GM19438 (cell line): ENCODE results near the gene SPON2.

Source experiments
- ATAC-seq: cut with Tn5 transposase; IDR thresholded peaks from one replicate; pipeline ENCODE4 v1.9.1; 2021; ENCODE audit warnings: low read depth; ENCODE audit not compliant: unreplicated experiment

The SPON2 gene

DNA sequence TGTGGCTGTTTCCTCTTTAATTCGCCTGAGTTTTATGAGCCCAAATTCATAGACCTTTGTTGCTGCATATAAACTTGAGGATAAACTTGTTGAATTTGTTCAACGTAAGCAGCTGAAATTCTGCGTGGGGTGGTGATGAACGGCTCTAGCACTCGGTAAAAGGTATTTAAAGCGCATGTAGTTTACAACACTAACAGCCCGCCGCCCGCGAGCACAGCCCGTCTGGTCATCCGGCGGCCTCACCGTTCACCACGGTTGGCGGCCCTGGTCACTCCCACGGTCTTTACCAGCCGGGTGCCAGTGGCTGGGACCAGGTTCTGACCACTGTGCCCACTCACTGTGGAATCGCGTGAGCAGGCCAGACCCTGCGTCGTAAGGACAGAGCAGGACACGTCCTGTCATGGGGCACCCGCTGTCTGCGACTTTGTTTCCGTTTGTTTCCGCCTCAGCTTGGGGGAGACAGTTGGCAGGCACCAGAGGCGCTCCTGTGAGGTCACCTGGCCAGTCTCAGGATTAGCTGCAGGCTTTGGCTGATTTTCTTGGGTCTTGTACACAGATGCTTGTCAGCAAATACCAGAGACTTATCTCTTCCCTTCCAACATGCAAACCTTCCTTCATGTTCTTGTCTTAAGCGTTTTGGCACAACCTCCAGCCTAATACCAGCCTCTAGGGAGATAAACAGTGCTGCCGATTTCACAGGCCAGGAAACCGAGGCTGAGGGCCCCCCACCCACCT is 36.8 kb upstream of the SPON2 start:
- no peak for ATAC-seq

- ATAC-seq: no peak
Observed at GRCh38 chr4:1208266-1208961, 36.0 kb upstream of the SPON2 start.

DNA sequence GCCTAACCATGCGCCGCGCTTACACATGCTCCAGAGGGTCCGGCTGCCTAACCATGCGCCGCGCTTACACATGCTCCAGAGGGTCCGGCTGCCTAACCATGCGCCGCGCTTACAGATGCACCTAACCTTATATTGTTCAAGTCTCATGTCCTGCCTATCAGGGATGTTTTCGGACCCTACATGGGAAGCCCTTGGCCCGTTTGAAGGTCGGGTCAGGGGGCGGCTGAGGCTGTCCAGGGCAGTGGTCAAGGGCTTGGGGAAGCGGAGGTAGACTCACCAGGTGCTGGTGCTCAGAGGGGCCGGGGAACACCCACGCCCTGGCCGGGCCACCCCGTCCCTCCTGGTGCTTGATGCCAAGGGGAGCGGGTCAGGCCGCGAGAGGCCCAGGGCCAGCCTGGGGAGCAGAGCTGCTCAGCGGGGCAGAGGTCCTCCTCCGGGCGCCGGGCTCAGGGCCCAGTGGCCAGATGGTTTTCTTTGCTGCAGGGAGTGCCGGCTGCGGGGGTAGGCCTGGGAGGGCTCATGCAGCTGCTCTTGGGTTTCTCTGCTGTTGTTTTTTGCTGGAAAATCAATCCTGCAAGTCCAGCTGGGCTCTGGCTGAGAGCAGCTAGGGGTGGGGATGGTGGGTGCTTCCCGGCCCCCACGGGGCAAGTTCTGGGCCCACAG is 35.4 kb upstream of the SPON2 start:
- no peak for ATAC-seq

DNA sequence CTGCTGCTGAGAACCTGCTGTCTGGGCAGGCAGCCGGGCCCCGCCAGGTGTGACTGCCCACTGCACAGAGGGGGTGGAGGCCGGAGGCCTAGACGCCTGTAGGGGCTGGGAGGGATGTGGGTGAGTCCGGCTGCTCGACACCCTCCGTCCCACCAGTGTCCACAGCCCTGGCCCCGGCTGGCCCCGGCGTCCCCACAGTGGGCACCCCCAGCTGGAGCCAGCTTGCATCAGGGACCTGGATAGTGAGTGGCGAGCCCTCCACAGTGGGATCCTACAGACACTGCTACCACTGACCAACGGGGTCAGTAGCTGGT is 34.7 kb upstream of the SPON2 start:
- no peak for ATAC-seq

- ATAC-seq: no peak
Observed at GRCh38 chr4:1206299-1207156, 34.1 kb upstream of the SPON2 start.

GRCh38 chr4:1205586-1206298 is 33.4 kb upstream of the SPON2 start:
- ATAC-seq: no peak

- no peak for ATAC-seq
Observed at GRCh38 chr4:1204828-1205585, 32.6 kb upstream of the SPON2 start.

- no peak for ATAC-seq
Observed at GRCh38 chr4:1204286-1204827, 32.0 kb upstream of the SPON2 start.

- ATAC-seq: no peak
Observed at GRCh38 chr4:1203026-1203616, 30.7 kb upstream of the SPON2 start.

- ATAC-seq: no peak
Observed at GRCh38 chr4:1202526-1203011, 30.2 kb upstream of the SPON2 start.

GRCh38 chr4:1201851-1202525 is 29.6 kb upstream of the SPON2 start:
- peak; percentile 37 for ATAC-seq

DNA sequence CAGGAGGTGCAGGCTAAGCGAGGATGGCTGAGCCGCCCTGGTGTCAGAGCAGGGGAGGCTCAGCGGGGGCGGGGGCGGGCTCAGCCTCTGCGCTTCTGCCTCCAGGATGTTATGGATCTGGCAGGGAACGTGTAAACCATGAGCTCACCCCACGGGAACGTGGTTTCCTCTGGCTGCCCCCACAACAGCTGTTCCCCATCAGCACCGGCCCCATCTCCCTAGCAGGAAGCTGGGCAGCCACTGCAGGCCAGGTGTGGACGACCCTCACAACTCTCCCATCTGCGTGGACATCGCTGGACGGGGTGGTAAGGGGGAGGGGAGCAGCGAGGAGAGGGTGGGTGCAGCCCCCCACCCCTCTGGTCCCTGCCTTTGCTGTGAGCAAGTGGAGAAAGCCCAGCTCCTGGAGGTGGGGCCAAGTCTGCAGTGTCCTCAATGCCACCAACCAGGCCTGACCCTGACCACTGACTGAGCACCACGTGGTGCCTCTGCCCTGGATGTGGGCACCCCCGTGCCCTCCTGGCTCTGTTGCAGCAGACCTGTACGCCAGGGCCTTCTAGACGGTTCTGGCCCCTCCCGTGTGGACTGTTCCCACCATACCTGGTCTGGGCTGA is 28.1 kb upstream of the SPON2 start:
- ATAC-seq: no peak

DNA sequence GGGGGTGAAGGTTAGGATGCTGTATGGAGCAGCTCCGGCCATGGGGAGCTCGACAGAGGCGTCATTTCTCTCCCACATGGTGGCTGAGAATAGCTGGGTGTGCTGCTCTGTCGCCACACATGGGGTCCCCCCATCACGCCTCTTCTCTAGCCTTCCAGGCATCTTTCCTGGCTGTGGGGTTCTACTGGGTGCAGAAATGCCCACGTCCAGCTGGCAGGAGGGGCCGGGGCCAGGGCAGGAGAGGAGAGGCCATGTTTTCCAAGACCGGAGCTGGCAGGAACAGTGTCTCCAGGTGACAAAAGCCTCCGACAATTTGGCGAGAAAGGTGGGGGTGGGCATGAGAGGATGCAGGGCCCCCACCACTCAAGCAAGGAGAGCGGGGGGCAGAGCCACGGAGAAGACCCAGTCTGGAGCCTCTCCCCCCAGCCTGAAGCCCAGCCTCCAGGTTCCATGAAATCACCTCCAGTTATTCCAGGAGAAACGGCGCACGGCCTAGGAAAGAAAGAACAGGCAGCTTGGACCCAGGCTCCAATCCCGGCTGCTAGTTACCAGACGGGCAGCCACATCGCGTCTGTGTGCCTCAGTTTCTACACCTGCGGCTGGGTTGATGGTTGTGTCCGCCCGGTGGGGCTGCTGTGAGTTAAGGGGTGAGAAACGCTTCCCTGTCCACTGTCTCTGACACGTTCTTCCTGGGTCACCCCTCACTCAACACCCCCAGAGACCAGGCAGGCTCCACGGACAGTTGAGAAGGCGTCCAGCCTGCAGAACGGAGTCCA is 27.4 kb upstream of the SPON2 start:
- no peak for ATAC-seq

GRCh38 chr4:1198098-1198844 is 25.9 kb upstream of the SPON2 start:
- no peak for ATAC-seq

DNA sequence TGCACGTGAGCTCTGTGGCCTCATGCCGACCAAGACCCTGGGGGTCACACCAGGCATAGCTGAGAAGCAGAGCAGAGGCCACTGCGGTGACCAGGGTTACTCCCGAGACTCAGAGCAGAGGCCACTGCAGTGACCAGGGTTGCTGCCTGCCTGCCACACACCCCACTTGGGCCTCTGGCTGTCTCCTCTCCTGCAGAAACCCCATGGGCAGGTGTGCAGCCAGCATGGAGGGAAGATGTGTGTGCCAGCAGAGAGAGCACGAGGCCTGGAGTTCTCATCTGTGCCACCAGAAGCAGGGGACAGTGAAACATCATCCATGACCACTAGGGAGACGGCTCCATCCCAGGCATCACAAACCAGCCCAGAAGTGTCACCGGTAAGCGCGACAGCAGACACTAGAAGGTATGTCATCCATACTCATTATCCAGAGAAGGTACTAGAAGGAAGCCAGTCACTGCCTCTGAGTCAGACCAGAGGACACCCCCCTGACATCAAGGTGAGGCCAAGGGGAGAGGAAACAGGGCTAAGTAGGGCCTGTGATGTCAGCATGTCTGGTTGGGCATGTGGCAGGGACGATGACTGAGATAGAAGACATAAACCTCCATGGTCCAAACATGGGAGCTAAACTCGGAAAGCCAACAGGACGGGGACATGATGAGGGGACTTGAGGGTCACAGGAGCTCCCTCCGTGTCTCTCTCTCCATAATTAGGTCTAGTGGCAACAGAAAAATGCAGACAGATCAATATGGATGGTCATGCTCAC is 24.2 kb upstream of the SPON2 start:
- ATAC-seq: no peak
